HEK293T (cell line): ENCODE data around the gene LGI4.
A peak's percentile ranks its signal among the peaks of the same experiment; 100 is the strongest.

Experiments
- CTCF ChIA-PET: fragments of 350-600 bp; formaldehyde crosslinking; extraction: SDS; loops from one replicate; lab custom pipeline; 2021; ENCODE audit warnings: antibody characterized with exemption, inconsistent platforms; lab: Yijun Ruan, JAX
- POLR2A ChIA-PET: fragments of 350-600 bp; formaldehyde crosslinking; extraction: SDS; loops from one replicate; lab custom pipeline; 2020; ENCODE audit warnings: antibody characterized with exemption, inconsistent platforms; lab: Yijun Ruan, JAX
- DNase-seq: peaks from one replicate; pipeline ENCODE4 v3.0.0; 2012; ENCODE audit warnings: mixed read lengths; ENCODE audit errors: extremely low spot score
- ARNT ChIP-seq: fragments of 450-650 bp; IDR thresholded peaks from 2 replicates; pipeline ENCODE4 v1.6.1; 2017; ENCODE audit warnings: mild to moderate bottlenecking
- BHLHE40 ChIP-seq: fragments of 450-650 bp; IDR thresholded peaks from 2 replicates; pipeline ENCODE4 v1.6.1; 2016; ENCODE audit warnings: mild to moderate bottlenecking, moderate library complexity, borderline replicate concordance
- CTBP1 ChIP-seq: fragments of 450-650 bp; IDR thresholded peaks from 2 replicates; pipeline ENCODE4 v1.6.1; 2016; ENCODE audit warnings: borderline replicate concordance
- ELF4 ChIP-seq: fragments of 450-650 bp; IDR thresholded peaks from 2 replicates; pipeline ENCODE4 v1.6.1; 2017; ENCODE audit warnings: antibody characterized with exemption
- FOXA1 ChIP-seq: fragments of 450-650 bp; IDR thresholded peaks from 2 replicates; pipeline ENCODE4 v1.6.1; 2016; ENCODE audit warnings: mild to moderate bottlenecking
- FOXK2 ChIP-seq: fragments of 450-650 bp; IDR thresholded peaks from 2 replicates; pipeline ENCODE4 v1.6.1; 2016; ENCODE audit warnings: mild to moderate bottlenecking
- FOXM1 ChIP-seq: fragments of 450-650 bp; IDR thresholded peaks from 2 replicates; pipeline ENCODE4 v1.6.1; 2017; ENCODE audit warnings: mild to moderate bottlenecking, borderline replicate concordance
- HDGF ChIP-seq: fragments of 450-650 bp; IDR thresholded peaks from 2 replicates; pipeline ENCODE4 v1.6.1; 2017; ENCODE audit warnings: antibody characterized with exemption, borderline replicate concordance
- L3MBTL2 ChIP-seq: fragments of 450-650 bp; conservative IDR thresholded peaks from 2 replicates; pipeline ENCODE4 v1.6.1; 2016; ENCODE audit warnings: mild to moderate bottlenecking
- LEF1 ChIP-seq: fragments of 450-650 bp; IDR thresholded peaks from 2 replicates; pipeline ENCODE4 v1.6.1; 2017; ENCODE audit warnings: mild to moderate bottlenecking, borderline replicate concordance
- NFRKB ChIP-seq: fragments of 450-650 bp; IDR thresholded peaks from 2 replicates; pipeline ENCODE4 v1.6.1; 2016; ENCODE audit warnings: mild to moderate bottlenecking, moderate library complexity
- SP1 ChIP-seq: fragments of 450-650 bp; IDR thresholded peaks from 2 replicates; pipeline ENCODE4 v1.6.1; 2017
- SUZ12 ChIP-seq: fragments of 450-650 bp; IDR thresholded peaks from 2 replicates; pipeline ENCODE4 v1.6.1; 2016; ENCODE audit warnings: mild to moderate bottlenecking
- TARDBP ChIP-seq: fragments of 450-650 bp; IDR thresholded peaks from 2 replicates; pipeline ENCODE4 v1.6.1; 2016
- ZNF384 ChIP-seq: fragments of 450-650 bp; IDR thresholded peaks from 2 replicates; pipeline ENCODE4 v1.6.1; 2016
- TF ChIP-seq, protein P1 (sequence below): fragments of 450-650 bp; IDR thresholded peaks from 2 replicates; pipeline ENCODE4 v1.6.1; 2016

Gene LGI4

GRCh38 chr19:35090506-35091214, 44.2 kb downstream of the LGI4 start:
- DNase-seq = peak; percentile 81
- ChIA-PET CTCF (interaction anchor here (1.3 kb wide), 1 partner anchor 24 kb away, joined by 3 read pairs; no protein-coding TSS in a partner anchor), POLR2A (no interaction called here)
- TF ChIP-seq FOXM1 (no peak), L3MBTL2 (peak; percentile 96), HDGF (no peak), BHLHE40 (no peak)

DNA sequence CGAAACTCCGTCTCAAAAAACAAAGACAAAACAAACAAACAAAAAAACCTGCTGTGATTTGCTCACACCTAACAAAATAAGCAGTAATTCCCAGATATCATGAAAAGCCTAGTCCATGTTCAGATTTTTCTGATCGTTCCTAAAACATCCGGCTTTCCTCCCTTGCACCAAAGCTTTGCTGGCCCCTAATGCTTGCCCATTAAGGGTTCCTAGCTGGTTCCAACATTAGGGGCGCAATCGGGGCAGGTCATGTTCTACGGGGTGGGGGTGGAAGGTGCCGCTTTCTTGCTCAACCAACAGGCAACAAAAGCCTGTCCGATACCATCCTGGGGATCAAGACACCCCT, 44.7 kb downstream of the LGI4 start:
- TF ChIP-seq FOXA1 (no peak), BHLHE40 (no peak), ZNF384 (no peak), LEF1 (no peak), TARDBP (no peak), ARNT (no peak), SUZ12 (no peak)
- ChIA-PET POLR2A (no interaction called here), CTCF (interaction anchor here (1.3 kb wide), 1 partner anchor 23 kb away, joined by 3 read pairs; no protein-coding TSS in a partner anchor)
- DNase-seq = no peak

DNA sequence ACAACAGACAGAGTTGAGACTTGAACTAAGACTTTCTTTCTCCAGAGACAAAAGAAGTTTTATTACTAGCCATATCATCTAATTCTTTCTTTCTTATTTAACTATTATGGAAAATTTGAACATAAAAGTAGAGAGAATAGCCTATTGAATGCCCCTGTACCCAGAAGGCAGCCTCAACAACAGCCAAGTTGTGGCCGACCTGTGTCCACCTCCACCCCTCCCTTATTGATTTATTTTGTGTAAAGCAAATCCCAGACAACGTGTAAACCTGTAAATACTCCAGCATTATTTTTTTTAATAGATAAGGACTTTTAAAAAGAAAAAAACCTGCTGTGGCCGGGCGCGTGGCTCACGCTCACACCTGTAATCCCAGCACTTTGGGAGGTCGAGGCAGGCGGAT, 45.3 kb downstream of the LGI4 start:
- no peak for DNase-seq
- ChIA-PET POLR2A (no interaction called here), CTCF (interaction anchor here (1.0 to 1.3 kb wide), 2 partner anchors 21 to 23 kb away, joined by 3 to 4 read pairs; no protein-coding TSS in a partner anchor)
- no peak for TF ChIP-seq ARNT
- no peak for TF ChIP-seq SP1
- TF ChIP-seq CTBP1 = no peak
- no peak for TF ChIP-seq LEF1
- TF ChIP-seq NFRKB = no peak
- no peak for TF ChIP-seq FOXM1
- no peak for TF ChIP-seq BHLHE40
- TF ChIP-seq HDGF = no peak
- no peak for TF ChIP-seq ELF4
- no peak for TF ChIP-seq SUZ12
- TF ChIP-seq FOXK2 = no peak
- TF ChIP-seq ZNF384 = no peak
- no peak for TF ChIP-seq TARDBP
- no peak for TF ChIP-seq FOXA1
- TF ChIP-seq, protein P1, sequence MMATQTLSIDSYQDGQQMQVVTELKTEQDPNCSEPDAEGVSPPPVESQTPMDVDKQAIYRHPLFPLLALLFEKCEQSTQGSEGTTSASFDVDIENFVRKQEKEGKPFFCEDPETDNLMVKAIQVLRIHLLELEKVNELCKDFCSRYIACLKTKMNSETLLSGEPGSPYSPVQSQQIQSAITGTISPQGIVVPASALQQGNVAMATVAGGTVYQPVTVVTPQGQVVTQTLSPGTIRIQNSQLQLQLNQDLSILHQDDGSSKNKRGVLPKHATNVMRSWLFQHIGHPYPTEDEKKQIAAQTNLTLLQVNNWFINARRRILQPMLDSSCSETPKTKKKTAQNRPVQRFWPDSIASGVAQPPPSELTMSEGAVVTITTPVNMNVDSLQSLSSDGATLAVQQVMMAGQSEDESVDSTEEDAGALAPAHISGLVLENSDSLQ = no peak
- no peak for TF ChIP-seq L3MBTL2

- CTCF ChIA-PET = interaction anchor here (1.0 kb wide), 1 partner anchor 20 kb away, joined by 4 read pairs; no protein-coding TSS in a partner anchor
- POLR2A ChIA-PET = no interaction called here
- TF ChIP-seq SP1 (no peak), NFRKB (no peak), FOXK2 (no peak), LEF1 (no peak), CTBP1 (no peak), SUZ12 (no peak), ARNT (no peak), HDGF (no peak), FOXA1 (no peak), ELF4 (no peak), BHLHE40 (no peak), TARDBP (no peak), ZNF384 (no peak), FOXM1 (no peak), L3MBTL2 (no peak)
- TF ChIP-seq, protein P1 = no peak
- DNase-seq = no peak
These were observed 46.5 kb downstream of the LGI4 start for GRCh38 chr19:35088131-35088913.

GRCh38 chr19:35087393-35087792, 47.5 kb downstream of the LGI4 start:
- no peak for DNase-seq
- TF ChIP-seq SP1 (no peak), FOXM1 (no peak), FOXK2 (no peak), ARNT (no peak), TARDBP (no peak), BHLHE40 (no peak), LEF1 (no peak), L3MBTL2 (no peak), FOXA1 (no peak), HDGF (no peak), CTBP1 (no peak), ZNF384 (no peak), ELF4 (no peak), NFRKB (no peak), SUZ12 (no peak)
- TF ChIP-seq, protein P1 = no peak
- ChIA-PET CTCF (interaction anchor here (1.2 kb wide), 1 partner anchor 44 kb away, joined by 4 read pairs; no protein-coding TSS in a partner anchor), POLR2A (no interaction called here)
